Lower leg skin (tissue), 4 donors: ENCODE data around the gene USP46. TPM values are rescaled to one million over a fixed set of nuclear protein-coding genes. Genes with fewer than 3 reads are reported as not detected.

Source experiments
- DNase-seq, 2 donors: peaks; one replicate each; pipeline ENCODE4 v3.0.0-alpha.2; 2019; ENCODE audit warnings: low spot score in 2 of 2
- H3K4me3 ChIP-seq: fragments of 200-600 bp; sonication (generic); 2 replicates; pipeline ENCODE4 v1.5.1; 2017; ENCODE audit warnings: mild to moderate bottlenecking, low read depth; ENCODE audit not compliant: poor library complexity, severe bottlenecking
- POLR2A ChIP-seq, 2 donors: fragments of 450-650 bp; IDR thresholded peaks; one replicate each; pipeline ENCODE4 v1.6.1; 2016 to 2017; ENCODE audit warnings: antibody characterized with exemption in 2 of 2, mild to moderate bottlenecking in 1 of 2, moderate library complexity in 1 of 2
- WGBS, 2 donors: methylation state at CpG; one replicate each; pipeline ENCODE4 v1.1.5; 2018; 5-methylcytosine and 5-hydroxymethylcytosine counted together
- intact Hi-C: fragments of 100-400 bp; cut with DNase I; formaldehyde crosslinking; loops from one replicate; pipeline ENCODE4 v1.15.0; 2023; ENCODE audit warnings: low total_unique reads
- total RNA-seq, 4 donors: library from RNA; depleted of rRNA; stranded (reverse); fragments of >200 nt; gene quantifications; one replicate each; pipeline ENCODE4 v1.1.0, GENCODE V29; 2016
- TF ChIP-seq, protein P1 (sequence below), 3 donors: fragments of 450-650 bp; IDR thresholded peaks; one replicate each; pipeline ENCODE4 v1.5.1; 2016; ENCODE audit warnings: antibody characterized with exemption in 3 of 3, mild to moderate bottlenecking in 3 of 3, moderate library complexity in 2 of 3

The USP46 gene
- total RNA-seq, 4 donors from 2014 or later: 7.5 to 16.7 (median 12.5) TPM

DNA sequence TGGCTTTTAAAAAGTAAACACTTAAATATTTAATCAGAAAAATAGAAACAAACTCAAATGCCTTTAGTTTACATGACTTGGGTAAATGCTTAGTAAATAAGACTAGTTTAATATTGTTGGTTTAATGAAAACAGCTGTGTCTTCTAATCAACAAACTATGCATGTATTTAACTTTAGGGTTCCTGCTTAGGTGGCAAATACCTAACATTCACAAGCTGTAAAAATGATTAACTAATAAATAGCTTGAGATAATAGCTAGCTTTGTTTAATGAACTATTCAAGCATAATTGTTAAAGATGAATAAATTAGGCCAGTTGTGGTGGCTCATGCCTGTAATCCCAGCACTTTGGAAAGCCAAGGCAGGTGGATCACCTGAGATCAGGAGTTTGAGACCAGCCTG, 30.0 kb upstream of the USP46 start:
- TF ChIP-seq POLR2A (IDR thresholded peaks at IDR 0.05): no peak
- TF ChIP-seq, protein P1, sequence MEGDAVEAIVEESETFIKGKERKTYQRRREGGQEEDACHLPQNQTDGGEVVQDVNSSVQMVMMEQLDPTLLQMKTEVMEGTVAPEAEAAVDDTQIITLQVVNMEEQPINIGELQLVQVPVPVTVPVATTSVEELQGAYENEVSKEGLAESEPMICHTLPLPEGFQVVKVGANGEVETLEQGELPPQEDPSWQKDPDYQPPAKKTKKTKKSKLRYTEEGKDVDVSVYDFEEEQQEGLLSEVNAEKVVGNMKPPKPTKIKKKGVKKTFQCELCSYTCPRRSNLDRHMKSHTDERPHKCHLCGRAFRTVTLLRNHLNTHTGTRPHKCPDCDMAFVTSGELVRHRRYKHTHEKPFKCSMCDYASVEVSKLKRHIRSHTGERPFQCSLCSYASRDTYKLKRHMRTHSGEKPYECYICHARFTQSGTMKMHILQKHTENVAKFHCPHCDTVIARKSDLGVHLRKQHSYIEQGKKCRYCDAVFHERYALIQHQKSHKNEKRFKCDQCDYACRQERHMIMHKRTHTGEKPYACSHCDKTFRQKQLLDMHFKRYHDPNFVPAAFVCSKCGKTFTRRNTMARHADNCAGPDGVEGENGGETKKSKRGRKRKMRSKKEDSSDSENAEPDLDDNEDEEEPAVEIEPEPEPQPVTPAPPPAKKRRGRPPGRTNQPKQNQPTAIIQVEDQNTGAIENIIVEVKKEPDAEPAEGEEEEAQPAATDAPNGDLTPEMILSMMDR (IDR thresholded peaks at IDR 0.05): no peak
- intact Hi-C loops: no loop called here
- no peak for DNase-seq
- H3K4me3 ChIP-seq: no peak overlapping the region

DNA sequence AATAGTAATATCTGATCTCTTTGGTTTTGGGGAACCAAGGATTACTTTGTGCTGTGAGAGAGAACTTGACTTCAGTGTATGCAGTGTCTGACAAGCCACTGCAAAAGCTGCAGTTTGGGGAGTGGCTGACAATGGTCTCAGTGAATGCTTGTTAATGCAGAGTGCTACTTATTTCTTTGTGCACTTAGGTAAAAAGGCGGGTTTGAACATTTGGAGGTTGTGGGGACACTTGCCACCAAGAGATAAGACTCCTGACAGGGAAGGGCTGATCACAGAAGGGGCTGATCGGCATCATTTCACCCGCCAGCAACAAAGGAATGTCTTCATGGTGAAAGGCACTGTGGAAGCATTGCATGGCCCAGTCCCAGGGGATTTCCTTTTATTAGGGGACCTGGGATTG, 28.6 kb upstream of the USP46 start:
- TF ChIP-seq, protein P1 (IDR thresholded peaks at IDR 0.05): no peak
- TF ChIP-seq POLR2A (IDR thresholded peaks at IDR 0.05): no peak
- no peak overlapping the region for H3K4me3 ChIP-seq
- DNase-seq: no peak
- intact Hi-C loops: no loop called here
- 89 to 97% methylated on average over 3 of the region's 3 CpGs for WGBS, 2 donors

DNA sequence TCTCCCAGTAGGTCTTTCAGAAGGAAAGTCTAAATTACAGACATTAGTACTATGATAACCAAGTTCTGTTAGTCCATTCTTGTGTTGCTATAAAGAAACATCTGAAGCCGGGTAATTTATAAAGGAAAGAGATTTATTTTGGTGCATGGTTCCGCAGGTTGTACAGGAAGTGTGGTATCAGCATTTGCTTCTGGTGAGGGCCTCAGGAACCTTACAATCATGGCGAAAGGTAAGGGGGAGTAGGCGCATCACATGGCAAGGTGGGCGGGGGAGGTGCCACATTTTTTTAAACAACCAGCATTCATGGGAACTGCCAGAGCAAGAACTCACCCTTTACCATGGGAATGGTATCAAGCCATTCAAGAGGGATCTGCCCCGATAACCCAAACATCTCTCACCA, 26.2 kb upstream of the USP46 start:
- no peak overlapping the region for H3K4me3 ChIP-seq
- intact Hi-C loops: no loop called here
- TF ChIP-seq, protein P1 (IDR thresholded peaks at IDR 0.05): no peak
- TF ChIP-seq POLR2A (IDR thresholded peaks at IDR 0.05): no peak
- WGBS, 2 donors: 92 to 95% methylated on average over 6 of the region's 6 CpGs
- DNase-seq: no peak

DNA sequence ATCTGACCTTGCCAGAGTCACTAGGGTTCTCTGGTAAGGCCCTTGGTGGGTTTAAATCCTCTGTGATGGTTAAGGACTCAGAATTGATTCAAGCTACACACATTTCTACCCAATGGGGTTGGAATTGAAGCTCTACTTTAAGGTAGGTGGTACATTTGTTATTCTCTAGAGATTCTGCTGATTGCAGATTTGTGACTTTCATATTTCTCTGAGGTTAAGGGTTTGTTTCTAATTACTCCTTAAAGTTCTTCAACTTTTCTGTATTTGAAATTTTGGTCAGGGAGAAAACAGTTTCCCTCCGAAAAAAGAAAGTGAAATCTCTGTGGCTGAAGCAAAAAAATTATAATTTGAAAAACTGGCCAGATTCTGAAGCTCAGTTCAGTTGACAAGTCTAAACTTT, 25.8 kb upstream of the USP46 start:
- TF ChIP-seq POLR2A (IDR thresholded peaks at IDR 0.05): no peak
- TF ChIP-seq, protein P1 (IDR thresholded peaks at IDR 0.05): no peak

DNA sequence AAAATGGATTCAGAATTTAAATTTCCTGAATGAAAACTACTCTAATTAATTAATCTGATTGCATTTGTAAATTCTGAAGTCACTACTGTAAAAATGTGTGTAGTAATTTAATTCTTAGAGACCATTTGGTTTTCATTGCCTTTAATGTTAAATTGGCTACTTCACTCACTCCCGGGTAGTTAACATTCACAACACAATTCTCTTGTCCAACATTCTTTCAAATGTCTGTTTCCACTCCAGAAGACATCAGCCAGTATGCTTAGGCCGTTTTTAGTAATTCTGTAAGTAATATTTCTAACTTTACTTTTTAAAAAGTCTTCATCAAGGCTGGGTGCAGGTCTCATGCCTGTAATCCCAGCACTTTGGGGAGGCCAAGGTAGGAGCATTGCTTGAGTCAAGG, 21.3 kb upstream of the USP46 start:
- DNase-seq: no peak
- no peak for TF ChIP-seq POLR2A (IDR thresholded peaks at IDR 0.05)
- TF ChIP-seq, protein P1 (IDR thresholded peaks at IDR 0.05): no peak
- intact Hi-C loops: no loop called here
- WGBS, 2 donors: 60 to 67% methylated on average over 2 of the region's 2 CpGs
- H3K4me3 ChIP-seq: no peak overlapping the region

More for the DNA sequence above, 25.8 kb upstream of the USP46 start:
- 74 to 88% methylated on average over 1 of the region's 1 CpG for WGBS, 2 donors
- no peak overlapping the region for H3K4me3 ChIP-seq
- no peak for DNase-seq
- intact Hi-C loops: no loop called here

DNA sequence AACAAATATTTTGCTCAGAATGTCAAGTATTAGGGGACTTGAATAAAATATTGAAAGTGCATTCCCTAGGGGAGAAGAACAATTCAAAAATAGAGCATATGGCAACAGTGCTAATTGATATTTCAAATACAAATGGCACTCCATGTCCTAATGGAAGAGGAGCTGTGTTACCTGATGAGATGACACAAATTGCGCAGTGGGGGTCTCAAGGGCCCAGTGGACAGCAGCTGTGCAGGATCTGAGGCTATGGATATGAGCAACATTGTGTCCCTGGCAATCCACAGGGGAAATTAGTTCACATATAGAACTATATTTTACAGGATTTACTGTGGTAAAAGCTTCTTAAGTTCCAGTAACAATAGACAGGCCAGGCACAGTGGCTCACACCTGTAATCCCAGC, 17.4 kb upstream of the USP46 start:
- no peak for DNase-seq
- no peak overlapping the region for H3K4me3 ChIP-seq
- intact Hi-C loops: no loop called here
- TF ChIP-seq, protein P1 (IDR thresholded peaks at IDR 0.05): no peak
- TF ChIP-seq POLR2A (IDR thresholded peaks at IDR 0.05): no peak
- 95% methylated on average over 1 of the region's 1 CpG for WGBS, 2 donors
